Measurements from ENCODE around the gene PRKCE.
A peak's percentile ranks its signal among the peaks of the same experiment; 100 is the strongest.

PRKCE gene

GRCh38 chr2:46051085-46051484 lies 399.6 kb downstream of the PRKCE start:
- no peak for DNase-seq (ENCODE audit: low read depth)

GRCh38 chr2:46053564-46053963 lies 402.1 kb downstream of the PRKCE start:
- DNase-seq (ENCODE audit: low read depth): no peak

GRCh38 chr2:46056541-46056940 lies 405.1 kb downstream of the PRKCE start:
- no peak for DNase-seq (ENCODE audit: low read depth)

GRCh38 chr2:46058140-46058539 lies 406.7 kb downstream of the PRKCE start:
- no peak for DNase-seq (ENCODE audit: low read depth)

GRCh38 chr2:46062637-46063412 lies 411.4 kb downstream of the PRKCE start:
- DNase-seq (ENCODE audit: low read depth): peak; percentile 40

GRCh38 chr2:46064396-46064795 lies 412.9 kb downstream of the PRKCE start:
- no peak for DNase-seq (ENCODE audit: low read depth)

GRCh38 chr2:46065152-46065551 lies 413.7 kb downstream of the PRKCE start:
- no peak for DNase-seq (ENCODE audit: low read depth)

GRCh38 chr2:46066116-46066515 lies 414.6 kb downstream of the PRKCE start:
- no peak for DNase-seq (ENCODE audit: low read depth)

GRCh38 chr2:46066601-46067000 lies 415.1 kb downstream of the PRKCE start:
- no peak for DNase-seq (ENCODE audit: low read depth)

GRCh38 chr2:46067062-46067461 lies 415.6 kb downstream of the PRKCE start:
- DNase-seq (ENCODE audit: low read depth): no peak

- DNase-seq (ENCODE audit: low read depth): no peak
These were observed 416.2 kb downstream of the PRKCE start for GRCh38 chr2:46067501-46068305.

GRCh38 chr2:46068636-46069035 lies 417.2 kb downstream of the PRKCE start:
- no peak for DNase-seq (ENCODE audit: low read depth)

- DNase-seq (ENCODE audit: low read depth): no peak
These were observed 419.6 kb downstream of the PRKCE start for GRCh38 chr2:46071074-46071473.

- DNase-seq (ENCODE audit: low read depth): no peak
These were observed 420.8 kb downstream of the PRKCE start for GRCh38 chr2:46072101-46072820.

GRCh38 chr2:46073540-46074046 lies 422.1 kb downstream of the PRKCE start:
- no peak for DNase-seq (ENCODE audit: low read depth)

GRCh38 chr2:46074501-46074900 lies 423.0 kb downstream of the PRKCE start:
- DNase-seq (ENCODE audit: low read depth): no peak

- DNase-seq (ENCODE audit: low read depth): no peak
These were observed 424.4 kb downstream of the PRKCE start for GRCh38 chr2:46075848-46076247.

GRCh38 chr2:46076251-46076650 lies 424.8 kb downstream of the PRKCE start:
- no peak for DNase-seq (ENCODE audit: low read depth)

- no peak for DNase-seq (ENCODE audit: low read depth)
These were observed 425.4 kb downstream of the PRKCE start for GRCh38 chr2:46076875-46077274.

- DNase-seq (ENCODE audit: low read depth): no peak
These were observed 426.1 kb downstream of the PRKCE start for GRCh38 chr2:46077522-46078107.

- no peak for DNase-seq (ENCODE audit: low read depth)
These were observed 428.6 kb downstream of the PRKCE start for GRCh38 chr2:46079985-46080560.

Measured in stimulated activated CD8-positive, alpha-beta memory T cell treated with anti-CD3 and anti-CD28 coated beads, Interleukin-15, amount 100 ng/mL, for 1 hour (primary cell).